H1 (cell line): ENCODE results near the gene RBM43. TPM values are rescaled to one million over a fixed set of nuclear protein-coding genes. Genes with fewer than 3 reads are reported as not detected.

Experiments
- CTCF ChIA-PET: fragments of 300-600 bp; sonication (Branson Sonifier 250); formaldehyde crosslinking; loops from one replicate; lab custom pipeline; 2021; ENCODE audit not compliant: partially characterized antibody; lab: Charles Lee
- POLR2A ChIA-PET: fragments of 300-600 bp; sonication (Branson Sonifier 250); formaldehyde crosslinking; loops from one replicate; lab custom pipeline; 2021; ENCODE audit warnings: inconsistent platforms; ENCODE audit not compliant: partially characterized antibody; lab: Charles Lee
- DNase-seq, 2 experiments: peaks; one replicate each; pipeline versions ENCODE4 v3.0.0 to v3.0.0-alpha.2; 2010 to 2022; ENCODE audit warnings: low spot score in 2 of 2, low read depth in 1 of 2, mixed read lengths in 1 of 2
- FAIRE-seq: peaks from 2 replicates; lab custom pipeline; 2011; peaks lifted over from hg19 to GRCh38; lab: Jason Lieb, UNC
- H2AFZ ChIP-seq: 2 replicates; pipeline ENCODE4 v1.8.1; 2012; ENCODE audit warnings: low read length, inconsistent platforms
- H2AK5ac ChIP-seq: 2 replicates; pipeline ENCODE4 v1.6.1; 2013; ENCODE audit warnings: low read depth, low read length
- H2BK120ac ChIP-seq: replicated peaks from 2 replicates; pipeline ENCODE3; 2013; ENCODE audit warnings: low read depth, low read length, inconsistent platforms
- H2BK12ac ChIP-seq: 2 replicates; pipeline ENCODE4 v1.6.1; 2013; ENCODE audit warnings: low read depth, low read length
- H2BK15ac ChIP-seq: 2 replicates; pipeline ENCODE4 v1.6.1; 2013; ENCODE audit warnings: low read length
- H2BK20ac ChIP-seq: 2 replicates; pipeline ENCODE4 v1.6.1; 2013; ENCODE audit warnings: low read length
- H2BK5ac ChIP-seq: 2 replicates; pipeline ENCODE4 v1.6.1; 2013; ENCODE audit warnings: low read depth, low read length
- H3K14ac ChIP-seq: 2 replicates; pipeline ENCODE4 v1.6.1; 2013; ENCODE audit warnings: inconsistent platforms; ENCODE audit not compliant: insufficient read length
- H3K18ac ChIP-seq: 2 replicates; pipeline ENCODE4 v1.6.1; 2013; ENCODE audit warnings: low read length; ENCODE audit errors: extremely low read depth
- H3K23ac ChIP-seq: 2 replicates; pipeline ENCODE4 v1.6.1; 2013; ENCODE audit warnings: inconsistent platforms; ENCODE audit not compliant: insufficient read length
- H3K23me2 ChIP-seq: 2 replicates; pipeline ENCODE4 v1.6.1; 2013; ENCODE audit warnings: low read depth, low read length
- H3K27ac ChIP-seq: 2 replicates; pipeline ENCODE4 v1.6.1; 2011; ENCODE audit warnings: low read depth, low read length, inconsistent platforms
- H3K27me3 ChIP-seq, 4 experiments: replicated peaks in 1 of 4; 1 replicate in 1 of 4; 2 replicates in 3 of 4; pipeline versions ENCODE4 v1.6.1 to v1.8.1; 2011 to 2013; ENCODE audit warnings: low read length in 3 of 4, mild to moderate bottlenecking in 3 of 4, inconsistent platforms in 2 of 4, mixed read lengths in 2 of 4, moderate library complexity in 1 of 4; ENCODE audit not compliant: control insufficient read depth in 3 of 4, insufficient read depth in 3 of 4; ENCODE audit errors: extremely low read depth in 1 of 4
- H3K36me3 ChIP-seq, 4 experiments: 2 replicates each; pipeline versions ENCODE4 v1.6.1 to v1.8.1; 2011 to 2013; ENCODE audit warnings: mild to moderate bottlenecking in 4 of 4, low read length in 3 of 4, moderate library complexity in 2 of 4, control low read depth in 1 of 4, inconsistent platforms in 1 of 4; ENCODE audit not compliant: insufficient read depth in 4 of 4, control insufficient read depth in 2 of 4
- H3K4ac ChIP-seq: replicated peaks from 2 replicates; pipeline ENCODE3; 2013; ENCODE audit warnings: low read length, low read depth, mixed read lengths, inconsistent platforms; ENCODE audit not compliant: insufficient read length
- H3K4me1 ChIP-seq, 4 experiments: replicated peaks in 1 of 4; 1 replicate in 1 of 4; 2 replicates in 3 of 4; pipeline versions ENCODE4 v1.6.1 to v1.8.1; 2011 to 2013; ENCODE audit warnings: low read length in 3 of 4, inconsistent platforms in 2 of 4, mixed read lengths in 1 of 4; ENCODE audit not compliant: insufficient read depth in 4 of 4, control insufficient read depth in 3 of 4
- H3K4me2 ChIP-seq, 2 experiments: 2 replicates each; pipeline versions ENCODE4 v1.6.1 to v1.8.1; 2011 to 2013; ENCODE audit warnings: low read depth in 2 of 2, low read length in 2 of 2, control low read depth in 1 of 2, inconsistent platforms in 1 of 2, mild to moderate bottlenecking in 1 of 2; ENCODE audit not compliant: insufficient read depth in 1 of 2
- H3K4me3 ChIP-seq, 4 experiments: fragments of 200-600, 300-600 bp in 1 of 4; sonication (generic), shearing (Covaris generic), sonication (Bioruptor Twin) in 1 of 4; 2 replicates each; pipeline versions ENCODE4 v1.5.1 to v1.8.1; 2011 to 2016; ENCODE audit warnings: low read length in 4 of 4, low read depth in 3 of 4, control low read depth in 2 of 4, inconsistent platforms in 2 of 4, mild to moderate bottlenecking in 2 of 4, mixed read lengths in 1 of 4, moderate library complexity in 1 of 4; ENCODE audit not compliant: insufficient read depth in 2 of 4; ENCODE audit errors: extremely low read depth in 1 of 4
- H3K56ac ChIP-seq: replicated peaks from 2 replicates; pipeline ENCODE3; 2013; ENCODE audit warnings: low read depth, mild to moderate bottlenecking, mixed read lengths, low read length, inconsistent platforms; ENCODE audit not compliant: insufficient read length
- H3K79me1 ChIP-seq: 2 replicates; pipeline ENCODE4 v1.6.1; 2013; ENCODE audit warnings: low read depth, low read length, control low read depth
- H3K79me2 ChIP-seq, 2 experiments: 2 replicates each; pipeline versions ENCODE4 v1.6.1 to v1.8.1; 2012 to 2013; ENCODE audit warnings: low read length in 2 of 2, mild to moderate bottlenecking in 2 of 2, inconsistent platforms in 1 of 2; ENCODE audit not compliant: insufficient read depth in 2 of 2, control insufficient read depth in 1 of 2
- H3K9ac ChIP-seq, 4 experiments: replicated peaks in 1 of 4; 1 replicate in 1 of 4; 2 replicates in 3 of 4; pipeline versions ENCODE4 v1.6.1 to v1.8.1; 2011 to 2013; ENCODE audit warnings: low read depth in 3 of 4, low read length in 3 of 4, control low read depth in 2 of 4, mild to moderate bottlenecking in 2 of 4, moderate library complexity in 2 of 4, inconsistent platforms in 1 of 4; ENCODE audit errors: extremely low read depth in 1 of 4
- H3K9me3 ChIP-seq, 2 experiments: 2 replicates each; pipeline versions ENCODE4 v1.6.1 to v1.8.1; 2012 to 2013; ENCODE audit warnings: mild to moderate bottlenecking in 2 of 2, moderate library complexity in 2 of 2, control low read depth in 1 of 2, inconsistent platforms in 1 of 2, low read depth in 1 of 2, low read length in 1 of 2, mixed read lengths in 1 of 2; ENCODE audit not compliant: insufficient read depth in 2 of 2
- H4K20me1 ChIP-seq, 2 experiments: replicated peaks in 1 of 2; 2 replicates each; pipeline versions ENCODE3 to v1.8.1; 2011 to 2013; ENCODE audit warnings: inconsistent platforms in 2 of 2, low read length in 2 of 2, mild to moderate bottlenecking in 1 of 2; ENCODE audit not compliant: insufficient read depth in 2 of 2, control insufficient read depth in 1 of 2
- H4K5ac ChIP-seq: 2 replicates; pipeline ENCODE4 v1.6.1; 2013; ENCODE audit warnings: low read length, low read depth, mixed read lengths, inconsistent platforms; ENCODE audit not compliant: insufficient read length
- H4K8ac ChIP-seq: 2 replicates; pipeline ENCODE4 v1.8.0; 2013; ENCODE audit warnings: mild to moderate bottlenecking, moderate library complexity, low read length, inconsistent platforms; ENCODE audit not compliant: insufficient read depth; ENCODE audit errors: extremely low read depth
- H4K91ac ChIP-seq: replicated peaks from 2 replicates; pipeline ENCODE3; 2013; ENCODE audit warnings: low read length, mixed read lengths, inconsistent platforms; ENCODE audit not compliant: insufficient read length
- BACH1 ChIP-seq: IDR thresholded peaks from 2 replicates; pipeline ENCODE4 v1.6.1; 2012; ENCODE audit warnings: low read length, improper control_type of control experiment
- EP300 ChIP-seq, 2 experiments: IDR thresholded peaks; 1 replicate in 1 of 2; 2 replicates in 1 of 2; pipeline ENCODE4 v1.6.1; 2011 to 2012; ENCODE audit warnings: low read depth in 2 of 2, low read length in 2 of 2, mild to moderate bottlenecking in 2 of 2, borderline replicate concordance in 1 of 2, inconsistent platforms in 1 of 2, moderate library complexity in 1 of 2
- POLR2A ChIP-seq, 2 experiments: IDR thresholded peaks; 1 replicate in 1 of 2; 2 replicates in 1 of 2; pipeline ENCODE4 v1.6.1; 2011; ENCODE audit warnings: low read depth in 2 of 2, low read length in 2 of 2, mild to moderate bottlenecking in 2 of 2; ENCODE audit errors: control extremely low read depth in 1 of 2
- RBBP5 ChIP-seq: IDR thresholded peaks from 2 replicates; pipeline ENCODE4 v1.7.1; 2012; ENCODE audit warnings: low read depth, mild to moderate bottlenecking, inconsistent platforms, low read length, moderate library complexity, borderline replicate concordance
- RFX5 ChIP-seq: IDR thresholded peaks from 2 replicates; pipeline ENCODE4 v1.6.1; 2011; ENCODE audit warnings: low read depth, low read length, improper control_type of control experiment, borderline replicate concordance
- RNF2 ChIP-seq: fragments of 200-900, 300-1000 bp; sonication (generic); IDR thresholded peaks from 2 replicates; pipeline ENCODE4 v1.7.1; 2016; ENCODE audit warnings: borderline replicate concordance, low read depth, mild to moderate bottlenecking, antibody characterized with exemption, low read length; ENCODE audit not compliant: poor library complexity, severe bottlenecking; ENCODE audit errors: missing control alignments
- SIN3A ChIP-seq, 2 experiments: IDR thresholded peaks in 1 of 2; conservative IDR thresholded peaks in 1 of 2; 2 replicates each; pipeline ENCODE4 v1.6.1; 2011 to 2012; ENCODE audit warnings: low read length in 2 of 2, improper control_type of control experiment in 1 of 2, low read depth in 1 of 2, mild to moderate bottlenecking in 1 of 2
- TAF1 ChIP-seq: IDR thresholded peaks from 2 replicates; pipeline ENCODE4 v1.6.1; 2011; ENCODE audit warnings: mild to moderate bottlenecking, low read depth, low read length
- WGBS, 2 experiments: shearing (Covaris generic) in 1 of 2; methylation state at CpG; one replicate each; pipeline versions ENCODE4 v1.1.6 to v1.1.7; 2013 to 2015; ENCODE audit warnings: low lambda C conversion rate in 2 of 2, mixed read lengths in 2 of 2, inconsistent platforms in 1 of 2, low coverage in 1 of 2, missing lambda C conversion rate in 1 of 2; ENCODE audit not compliant: insufficient replicate concordance in 2 of 2, insufficient coverage in 1 of 2, insufficient read length in 1 of 2; ENCODE audit errors: extremely low coverage in 1 of 2, missing lambda C conversion rate in 1 of 2; 5-methylcytosine and 5-hydroxymethylcytosine counted together
- long read RNA-seq, 2 experiments: library from RNA in 1 of 2; library from capped mRNA in 1 of 2; stranded (forward); transcript quantifications; one replicate each; pipeline ENCODE4 v2.0.0, GENCODE V29; 2021; ENCODE audit warnings: inconsistent platforms in 1 of 2
- polyA minus RNA-seq, 3 experiments: library from RNA; depleted of rRNA, polyadenylated mRNA; stranded (reverse); fragments of >200 nt; gene quantifications; 1 replicate in 2 of 3; 2 replicates in 1 of 3; pipeline ENCODE4 v1.2.3, GENCODE V29; 2011
- polyA plus RNA-seq, 7 experiments: library from polyadenylated mRNA; depleted of rRNA in 3 of 7; stranded (reverse) in 5 of 7; unstranded in 2 of 7; fragments of >200 nt in 5 of 7; fragments of 200-250 nt in 2 of 7; gene quantifications; 1 replicate in 5 of 7; 2 replicates in 1 of 7; 4 replicates in 1 of 7; pipeline versions ENCODE4 v1.2.1 to v1.2.3, GENCODE V29; 2011 to 2013; ENCODE audit warnings: missing spikeins in 2 of 7, mixed read lengths in 2 of 7
- total RNA-seq: library from RNA; stranded (reverse); fragmentation: NEBNext Ultra II Directional; extraction: Animal tissue kit (Norgen Biotek cat#: 25700); gene quantifications from 2 replicates; pipeline ENCODE4 v1.2.1, GENCODE V29; 2021

RBM43 gene
- total RNA-seq (1.7 and 2.0 TPM in 2 replicates), polyA plus RNA-seq (2011; rRNA removed) (1.2 and 1.7 TPM in 2 replicates), polyA minus RNA-seq (2011; rRNA and poly(A)+ RNA removed) (1.9 and 3.0 TPM in 2 replicates)
- polyA plus RNA-seq (2011; cell fraction: cytosol; rRNA removed), result 2.2 TPM
- polyA plus RNA-seq (2011; cell fraction: nucleus; rRNA removed), result 1.6 TPM
- polyA plus RNA-seq (2012, experiment 1 of 2), result 0.96 to 1.7 TPM (median 1.3 TPM) in 4 replicates
- 0.79 TPM for polyA plus RNA-seq (2012, experiment 2 of 2)
- polyA plus RNA-seq (2013, experiment 1 of 2), result 2.4 TPM
- polyA plus RNA-seq (2013, experiment 2 of 2), result 1.4 TPM
- polyA minus RNA-seq (2011; cell fraction: cytosol; rRNA and poly(A)+ RNA removed), result 0.88 TPM
- 8.3 TPM for polyA minus RNA-seq (2011; cell fraction: nucleus; rRNA and poly(A)+ RNA removed)
- long read RNA-seq, experiment 1, partial matches to known transcripts, result 0 of 1 reads
- long read RNA-seq, experiment 1, other reads (novel, unspliced or antisense), result 1 of 1 reads
- long read RNA-seq, experiment 2, partial matches to known transcripts, result 0 of 1 reads
- long read RNA-seq, experiment 2, other reads (novel, unspliced or antisense), result 1 of 1 reads

DNA sequence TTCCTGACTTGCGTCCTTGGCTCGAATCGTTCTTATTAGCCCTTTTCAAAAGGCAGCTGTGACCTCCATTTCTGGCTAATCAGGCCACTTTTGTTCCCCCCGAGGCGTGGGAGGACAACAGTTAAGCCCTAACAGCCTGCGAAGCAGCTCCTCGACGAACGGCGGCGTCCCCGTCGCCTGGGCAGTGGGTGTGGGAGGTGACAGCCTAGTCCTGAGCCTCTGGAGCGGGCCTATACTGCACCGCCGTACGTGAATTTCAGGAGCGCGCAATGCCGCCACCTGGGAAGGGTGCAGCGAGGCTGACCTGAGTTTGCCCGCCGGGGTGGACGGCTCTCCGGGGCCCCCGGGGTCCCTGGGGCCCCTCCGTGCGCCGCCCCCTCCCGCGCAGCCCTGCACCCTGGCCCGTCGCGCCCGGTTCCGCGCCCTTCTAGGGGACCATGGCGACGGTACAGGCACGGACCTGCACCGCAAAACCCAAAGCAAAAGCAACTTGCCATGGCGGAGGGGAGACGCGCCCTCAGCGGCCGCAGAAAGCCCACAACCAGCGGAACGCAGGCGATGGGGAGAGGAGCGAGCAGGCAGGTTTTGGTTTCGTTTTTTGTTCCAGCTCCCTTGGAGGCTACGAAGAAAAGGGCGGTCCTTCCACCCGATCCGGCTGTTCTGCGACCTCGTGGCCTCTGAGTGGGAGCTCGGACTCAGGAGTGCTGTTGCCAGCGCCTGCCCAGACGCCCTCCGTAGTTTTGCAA lies at the start of gene RBM43:
TSS of gene RBM43 (minus strand) at position 633 of the 746 bp plus-strand sequence. CDS start at position 497, 136 bp downstream.
- POLR2A ChIA-PET, result interaction anchor here (0.7 to 2.5 kb wide), 11 partner anchors 10 to 173 kb away, joined by 3 to 8 read pairs (median 4); partner anchors contain the start of genes NMI and RIF1
- H2BK5ac ChIP-seq, result peak within 1 kb of the TSS; percentile 29; the same call in 1 of the 2 replicates
- peak within 1 kb of the TSS; percentile 76 for H3K27ac ChIP-seq
- H3K4me2 ChIP-seq, result peak within 1 kb of the TSS; percentile 49 to 75
- peaks cover 2 to 16% (median 7%) of the 10 kb centered on the region in 4 experiments for H3K4me1 ChIP-seq
- no peak within 1 kb of the TSS; the same call in 1 of the 2 replicates for H2BK15ac ChIP-seq
- no peaks in the 10 kb centered on the region for H3K79me1 ChIP-seq
- peak within 1 kb of the TSS; percentile 84 for H3K18ac ChIP-seq
- H2BK12ac ChIP-seq, result peak within 1 kb of the TSS; percentile 55
- FAIRE-seq, result no peak
- no peaks in the 10 kb centered on the region for H3K9me3 ChIP-seq
- H2AFZ ChIP-seq, result peak within 1 kb of the TSS; percentile 78
- H3K9ac ChIP-seq, result peak within 1 kb of the TSS; percentile 36 to 79 (median 50); a peak in 5 of 7 replicates
- peak within 1 kb of the TSS; percentile 55 for H4K5ac ChIP-seq
- H4K20me1 ChIP-seq, result no peaks in the 10 kb centered on the region
- H3K14ac ChIP-seq, result no peak within 1 kb of the TSS
- 8% methylated on average over 50 of the region's 61 CpGs; no CpG with 5 or more reads in 1 of the 2 experiments for WGBS, 2 experiments
- no peak within 1 kb of the TSS for H2BK120ac ChIP-seq
- peak within 1 kb of the TSS; percentile 46 for H4K91ac ChIP-seq
- no peak within 1 kb of the TSS for H2BK20ac ChIP-seq
- no peak within 1 kb of the TSS for H2AK5ac ChIP-seq
- no peaks in the 10 kb centered on the region for H3K27me3 ChIP-seq
- H3K23me2 ChIP-seq, result peaks cover 3% of the 10 kb centered on the region; the same call in 1 of the 2 replicates
- CTCF ChIA-PET, result interaction anchor here (1.1 to 1.2 kb wide), 2 partner anchors 10 to 19 kb away, joined by 3 read pairs; no protein-coding TSS in a partner anchor
- peak within 1 kb of the TSS; percentile 14 for H3K4ac ChIP-seq
- no peak within 1 kb of the TSS for H3K23ac ChIP-seq
- peak within 1 kb of the TSS; percentile 37 to 66 (median 60) for H3K4me3 ChIP-seq
- no peaks in the 10 kb centered on the region for H3K36me3 ChIP-seq
- peak within 1 kb of the TSS; percentile 93 for H4K8ac ChIP-seq
- peak; percentile 27 to 77 for DNase-seq
- no peak within 1 kb of the TSS for H3K56ac ChIP-seq
- no peaks in the 10 kb centered on the region for H3K79me2 ChIP-seq
- peak; percentile 98 for TF ChIP-seq RBBP5
- no peak; a peak in 1 of 4 replicates for TF ChIP-seq SIN3A (conservative IDR thresholded peaks at IDR 0.05 in 1 of 2, IDR thresholded peaks at IDR 0.05 in 1 of 2; ENCODE audit: low read depth in 1 of 2, low read length in 2 of 2)
- no peak for TF ChIP-seq RFX5
- peak; percentile 78 to 83 for TF ChIP-seq POLR2A (IDR thresholded peaks at IDR 0.05; ENCODE audit: control extremely low read depth in 1 of 2, low read depth in 2 of 2, low read length in 2 of 2)
- TF ChIP-seq RNF2, result peak; percentile 40
- peak; percentile 75; the same call in 1 of the 2 replicates for TF ChIP-seq TAF1
- peak in 1 of 2 experiments; percentile 95; a peak in 1 of 3 replicates for TF ChIP-seq EP300 (IDR thresholded peaks at IDR 0.05; ENCODE audit: borderline replicate concordance in 1 of 2, low read depth in 2 of 2, low read length in 2 of 2)
- peak; percentile 21; the same call in 1 of the 2 replicates for TF ChIP-seq BACH1
